HEK293 (cell line): ENCODE measurements around the gene SHLD1.

ENCODE experiments used
- CTCF ChIP-seq: fragments of 450-650 bp; formaldehyde crosslinking; IDR thresholded peaks from 2 replicates; pipeline ENCODE4 v1.5.1; 2016; ENCODE audit warnings: missing biosample characterization, missing genetic modification characterization
- ZIC2 ChIP-seq: fragments of 450-650 bp; formaldehyde crosslinking; IDR thresholded peaks from 2 replicates; pipeline ENCODE4 v1.5.1; 2016; ENCODE audit warnings: missing biosample characterization, missing genetic modification characterization
- ZNF121 ChIP-seq: fragments of 450-650 bp; formaldehyde crosslinking; IDR thresholded peaks from 2 replicates; pipeline ENCODE4 v1.5.1; 2016; ENCODE audit warnings: missing biosample characterization, missing genetic modification characterization
- ZNF239 ChIP-seq: fragments of 450-650 bp; formaldehyde crosslinking; IDR thresholded peaks from 2 replicates; pipeline ENCODE4 v1.5.1; 2016; ENCODE audit warnings: missing biosample characterization, missing genetic modification characterization
- ZNF354C ChIP-seq: fragments of 450-650 bp; formaldehyde crosslinking; IDR thresholded peaks from 2 replicates; pipeline ENCODE4 v1.5.1; 2016; ENCODE audit warnings: missing biosample characterization, missing genetic modification characterization, low read depth, borderline replicate concordance
- ZNF398 ChIP-seq: fragments of 450-650 bp; formaldehyde crosslinking; IDR thresholded peaks from 2 replicates; pipeline ENCODE4 v1.5.1; 2017; ENCODE audit warnings: missing biosample characterization, missing genetic modification characterization
- ZNF645 ChIP-seq: fragments of 450-650 bp; formaldehyde crosslinking; IDR thresholded peaks from 2 replicates; pipeline ENCODE4; 2016; ENCODE audit warnings: missing biosample characterization, missing genetic modification characterization
- ZNF76 ChIP-seq: fragments of 450-650 bp; formaldehyde crosslinking; IDR thresholded peaks from 2 replicates; pipeline ENCODE4; 2016; ENCODE audit warnings: low read depth, missing biosample characterization, missing genetic modification characterization, borderline replicate concordance
- ZNF830 ChIP-seq: fragments of 450-650 bp; IDR thresholded peaks from 2 replicates; pipeline ENCODE4 v1.5.0; 2018; ENCODE audit warnings: missing biosample characterization, missing genetic modification characterization, low read depth, mild to moderate bottlenecking, moderate library complexity

- TF ChIP-seq ZNF645 (no peak), ZNF398 (tag by site-specific recombination) (no peak), CTCF (tag by site-specific recombination) (no peak), ZNF354C (no peak), ZNF76 (tag by site-specific recombination) (no peak), ZNF239 (no peak), ZIC2 (tag by site-specific recombination) (no peak), ZNF121 (no peak), ZNF830 (tag by site-specific recombination) (no peak)
Observed at GRCh38 chr20:5786930-5787795, 37.0 kb downstream of the SHLD1 start.
